H9 (cell line): ENCODE measurements around the gene SLC7A4. TPM values are rescaled to one million over a fixed set of nuclear protein-coding genes. Genes with fewer than 3 reads are reported as not detected.

ENCODE experiments used
- DNase-seq: peaks from one replicate; pipeline ENCODE4 v3.0.0-alpha.2; 2017
- H2AFZ ChIP-seq: one replicate; pipeline ENCODE4 v1.6.1; 2013; ENCODE audit warnings: mild to moderate bottlenecking, low read length, control low read depth, moderate library complexity
- H2AK5ac ChIP-seq: 2 replicates; pipeline ENCODE4 v1.6.1; 2013; ENCODE audit warnings: low read length, control low read depth, mixed read lengths; ENCODE audit not compliant: insufficient read length
- H2BK120ac ChIP-seq: one replicate; pipeline ENCODE4 v1.6.1; 2013; ENCODE audit warnings: low read depth, mild to moderate bottlenecking, low read length, control low read depth, inconsistent platforms; ENCODE audit not compliant: poor library complexity, severe bottlenecking
- H2BK12ac ChIP-seq: 2 replicates; pipeline ENCODE4 v1.6.1; 2013; ENCODE audit warnings: low read length, control low read depth, mixed read lengths, low read depth; ENCODE audit not compliant: insufficient read length
- H2BK15ac ChIP-seq: 2 replicates; pipeline ENCODE4 v1.6.1; 2013; ENCODE audit warnings: low read depth, low read length, control low read depth
- H2BK20ac ChIP-seq: one replicate; pipeline ENCODE4 v1.6.1; 2013; ENCODE audit warnings: low read depth, mild to moderate bottlenecking, low read length, control low read depth, inconsistent platforms; ENCODE audit not compliant: poor library complexity, severe bottlenecking
- H2BK5ac ChIP-seq: 2 replicates; pipeline ENCODE4 v1.6.1; 2013; ENCODE audit warnings: low read length, control low read depth, mixed read lengths; ENCODE audit not compliant: insufficient read length
- H3K14ac ChIP-seq: 2 replicates; pipeline ENCODE4 v1.6.1; 2013; ENCODE audit warnings: low read length, control low read depth; ENCODE audit not compliant: insufficient read depth
- H3K18ac ChIP-seq: 2 replicates; pipeline ENCODE4 v1.6.1; 2013; ENCODE audit warnings: low read depth, mild to moderate bottlenecking, mixed read lengths, low read length, control low read depth; ENCODE audit not compliant: insufficient read length
- H3K23ac ChIP-seq: 2 replicates; pipeline ENCODE4 v1.6.1; 2013; ENCODE audit warnings: low read length, control low read depth, mixed read lengths, low read depth; ENCODE audit not compliant: insufficient read length
- H3K23me2 ChIP-seq: 2 replicates; pipeline ENCODE4 v1.6.1; 2013; ENCODE audit warnings: low read depth, mild to moderate bottlenecking, mixed read lengths, low read length, control low read depth; ENCODE audit not compliant: insufficient read length, poor library complexity, severe bottlenecking
- H3K27ac ChIP-seq: 2 replicates; pipeline ENCODE4 v1.5.1; 2013; ENCODE audit warnings: low read length, control low read depth, mixed read lengths, low read depth; ENCODE audit not compliant: insufficient read length
- H3K27me3 ChIP-seq: 2 replicates; pipeline ENCODE4 v1.6.1; 2013; ENCODE audit warnings: low read length, control low read depth, inconsistent platforms; ENCODE audit not compliant: insufficient read depth
- H3K4ac ChIP-seq: 2 replicates; pipeline ENCODE4 v1.6.1; 2013; ENCODE audit warnings: low read depth, mild to moderate bottlenecking, control low read depth, inconsistent platforms, low read length, moderate library complexity
- H3K4me1 ChIP-seq: 2 replicates; pipeline ENCODE4 v1.6.1; 2013; ENCODE audit warnings: low read length, control low read depth, inconsistent platforms; ENCODE audit not compliant: insufficient read depth
- H3K4me2 ChIP-seq: 2 replicates; pipeline ENCODE4 v1.6.1; 2013; ENCODE audit warnings: low read length, control low read depth, mixed read lengths; ENCODE audit not compliant: insufficient read length, insufficient read depth
- H3K56ac ChIP-seq: 2 replicates; pipeline ENCODE4 v1.6.1; 2013; ENCODE audit warnings: low read depth, mild to moderate bottlenecking, mixed read lengths, low read length, control low read depth; ENCODE audit not compliant: insufficient read length
- H3K79me1 ChIP-seq: 2 replicates; pipeline ENCODE4 v1.6.1; 2013; ENCODE audit warnings: low read depth, mild to moderate bottlenecking, moderate library complexity, low read length, control low read depth, inconsistent platforms; ENCODE audit not compliant: insufficient read depth, poor library complexity, severe bottlenecking
- H3K79me2 ChIP-seq: 2 replicates; pipeline ENCODE4 v1.6.1; 2013; ENCODE audit warnings: low read length, control low read depth, inconsistent platforms; ENCODE audit not compliant: insufficient read depth
- H3K9ac ChIP-seq: 2 replicates; pipeline ENCODE4 v1.6.1; 2013; ENCODE audit warnings: low read length, control low read depth, mixed read lengths; ENCODE audit not compliant: insufficient read length; ENCODE audit errors: extremely low read depth
- H3K9me3 ChIP-seq: one replicate; pipeline ENCODE4 v1.6.1; 2013; ENCODE audit warnings: low read depth, low read length, inconsistent platforms; ENCODE audit not compliant: control insufficient read depth
- H3T11ph ChIP-seq: one replicate; pipeline ENCODE4 v1.6.1; 2013; ENCODE audit warnings: mild to moderate bottlenecking, low read length, control low read depth, inconsistent platforms
- H4K20me1 ChIP-seq: one replicate; pipeline ENCODE4 v1.6.1; 2013; ENCODE audit not compliant: control insufficient read depth, insufficient read length, insufficient read depth
- H4K5ac ChIP-seq: 2 replicates; pipeline ENCODE4 v1.6.1; 2013; ENCODE audit warnings: low read depth, mild to moderate bottlenecking, mixed read lengths, low read length, control low read depth; ENCODE audit not compliant: insufficient read length
- H4K8ac ChIP-seq: replicated peaks from 2 replicates; pipeline ENCODE4 v1.6.1; 2013; ENCODE audit warnings: low read length, control low read depth, mixed read lengths, low read depth; ENCODE audit not compliant: insufficient read length
- H4K91ac ChIP-seq: 2 replicates; pipeline ENCODE4 v1.6.1; 2013; ENCODE audit warnings: low read depth, mild to moderate bottlenecking, moderate library complexity, mixed read lengths, low read length, control low read depth; ENCODE audit not compliant: insufficient read length
- H3K27ac Mint-ChIP-seq, 3 experiments: 2 replicates in 2 of 3; 3 replicates in 1 of 3; pipeline ENCODE4 v1.8.0; 2020 to 2021; ENCODE audit warnings: mixed read lengths in 3 of 3, mild to moderate bottlenecking in 1 of 3, moderate library complexity in 1 of 3
- H3K27me3 Mint-ChIP-seq: 2 replicates; pipeline ENCODE4 v1.8.0; 2021; ENCODE audit warnings: low read depth, mild to moderate bottlenecking, moderate library complexity, mixed read lengths
- H3K36me3 Mint-ChIP-seq, 3 experiments: 2 replicates in 2 of 3; 3 replicates in 1 of 3; pipeline ENCODE4 v1.8.0; 2020 to 2021; ENCODE audit warnings: low read depth in 3 of 3, mixed read lengths in 3 of 3; ENCODE audit not compliant: insufficient read depth in 1 of 3
- H3K4me1 Mint-ChIP-seq, 2 experiments: 2 replicates each; pipeline ENCODE4 v1.8.0; 2020; ENCODE audit warnings: mixed read lengths in 2 of 2
- H3K4me3 Mint-ChIP-seq, 2 experiments: 2 replicates in 1 of 2; 3 replicates in 1 of 2; pipeline ENCODE4 v1.8.0; 2020 to 2021; ENCODE audit warnings: mild to moderate bottlenecking in 2 of 2, mixed read lengths in 2 of 2, moderate library complexity in 1 of 2
- H3K9me3 Mint-ChIP-seq, 2 experiments: 2 replicates in 1 of 2; 3 replicates in 1 of 2; pipeline ENCODE4 v1.8.0; 2020; ENCODE audit warnings: mild to moderate bottlenecking in 2 of 2, mixed read lengths in 2 of 2, moderate library complexity in 1 of 2
- CTCF ChIP-seq: fragments of 200-600 bp; sonication (generic); conservative IDR thresholded peaks from 3 replicates; pipeline ENCODE4 v1.8.0; 2021; ENCODE audit warnings: antibody characterized with exemption, mild to moderate bottlenecking
- WGBS: extraction: QIAGEN DNeasy Blood & Tissue Kit; methylation state at CpG from one replicate; pipeline ENCODE4 v1.1.7; 2013; ENCODE audit warnings: missing lambda C conversion rate, low lambda C conversion rate, mixed read lengths; ENCODE audit not compliant: insufficient read length; ENCODE audit errors: extremely low coverage; 5-methylcytosine and 5-hydroxymethylcytosine counted together
- total RNA-seq: library from RNA; stranded (reverse); gene quantifications from 2 replicates; pipeline ENCODE4 v1.2.1, GENCODE V29; 2021

SLC7A4 gene
- total RNA-seq, 1 experiment from 2014 or later, result 0.09 TPM

DNA sequence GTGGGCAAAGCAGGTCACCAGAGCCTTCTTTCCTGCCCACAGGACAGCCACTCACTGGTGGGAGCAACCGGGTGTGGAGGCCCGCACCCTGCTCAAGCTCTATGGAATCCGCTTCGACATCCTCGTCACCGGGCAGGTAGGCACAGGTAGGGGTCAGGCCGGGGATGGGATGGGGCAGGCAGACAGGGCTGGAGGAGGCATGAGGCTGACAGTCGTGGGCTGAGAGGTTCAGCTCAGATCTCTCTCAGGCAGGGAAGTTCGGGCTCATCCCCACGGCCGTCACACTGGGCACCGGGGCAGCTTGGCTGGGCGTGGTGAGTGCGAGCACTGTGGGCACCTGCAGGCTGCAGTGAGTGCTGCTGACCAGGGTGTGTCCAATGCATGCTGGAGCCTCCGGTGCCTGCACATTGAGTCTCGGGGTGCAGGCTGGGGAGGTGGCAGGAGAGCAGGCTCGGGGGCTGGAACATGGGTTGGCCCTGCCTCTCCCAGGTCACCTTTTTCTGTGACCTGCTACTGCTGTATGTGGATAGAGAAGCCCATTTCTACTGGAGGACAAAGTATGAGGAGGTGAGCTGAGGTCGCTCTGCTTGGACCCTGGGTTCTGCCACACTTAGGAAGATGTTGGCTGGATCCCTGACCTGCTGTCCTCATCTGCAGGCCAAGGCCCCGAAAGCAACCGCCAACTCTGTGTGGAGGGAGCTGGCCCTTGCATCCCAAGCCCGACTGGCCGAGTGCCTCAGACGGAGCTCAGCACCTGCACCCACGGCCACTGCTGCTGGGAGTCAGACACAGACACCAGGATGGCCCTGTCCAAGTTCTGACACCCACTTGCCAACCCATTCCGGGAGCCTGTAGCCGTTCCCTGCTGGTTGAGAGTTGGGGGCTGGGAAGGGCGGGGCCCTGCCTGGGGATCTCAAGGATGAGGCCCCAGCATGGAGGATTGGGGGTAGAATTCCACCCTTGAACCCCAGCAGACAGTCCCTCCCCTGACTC is 6.3 kb downstream of the SLC7A4 start:
- Histone ChIP-seq H3K9me3 (no peaks in the 10 kb centered on the region), H3K27me3 (no peaks in the 10 kb centered on the region), H2BK20ac (no peak overlapping the region), H3K27ac (no peak overlapping the region), H3K18ac (no peak overlapping the region), H3K14ac (no peak overlapping the region; the same call in 1 of the 2 replicates), H2AK5ac (no peak overlapping the region), H3K56ac (no peak overlapping the region), H2BK15ac (no peak overlapping the region), H4K20me1 (no peaks in the 10 kb centered on the region), H3K79me2 (no peaks in the 10 kb centered on the region), H3K4me1 (no peaks in the 10 kb centered on the region; the same call in 1 of the 2 replicates), H4K5ac (no peak overlapping the region), H2BK12ac (no peak overlapping the region), H3T11ph (no peak overlapping the region), H3K9ac (no peak overlapping the region), H2BK5ac (no peak overlapping the region), H3K79me1 (no peaks in the 10 kb centered on the region), H4K8ac (no peak overlapping the region), H3K4me2 (no peak overlapping the region), H2BK120ac (no peak overlapping the region), H3K23me2 (no peaks in the 10 kb centered on the region), H3K4ac (no peak overlapping the region), H3K23ac (no peak overlapping the region), H4K91ac (no peak overlapping the region), H2AFZ (no peak overlapping the region)
- no peaks in the 10 kb centered on the region for H3K36me3 Mint-ChIP-seq
- no peak overlapping the region; a peak in 1 of 5 replicates for H3K4me3 Mint-ChIP-seq
- H3K27ac Mint-ChIP-seq, result no peak overlapping the region; a peak in 1 of 7 replicates
- WGBS, result no CpG with 5 or more reads among the region's 27 CpGs
- peaks cover 18% of the 10 kb centered on the region for H3K27me3 Mint-ChIP-seq
- TF ChIP-seq CTCF, result no peak
- DNase-seq, result no peak
- H3K9me3 Mint-ChIP-seq, result no peaks in the 10 kb centered on the region
- peaks cover 10 to 18% of the 10 kb centered on the region in 2 experiments for H3K4me1 Mint-ChIP-seq
